ENCODE results near the gene LUC7L. TPM values are rescaled to one million over a fixed set of nuclear protein-coding genes. Genes with fewer than 3 reads are reported as not detected.

LUC7L gene
- polyA plus RNA-seq, 2 of the 4 experiments (the other 2 are of a cell fraction): 51.6 to 67.6 TPM

- Histone ChIP-seq H3K4me3 (no peak overlapping the region), H3K27ac (no peak overlapping the region), H3K4me1 (no peaks in the 10 kb centered on the region), H3K9me3 (no peaks in the 10 kb centered on the region), H3K4me2 (no peak overlapping the region)
- WGBS (ENCODE audit: missing lambda C conversion rate): 77% methylated on average over 4 of the region's 4 CpGs
- ChIA-PET POLR2A (interaction anchor here (0.9 kb wide), 1 partner anchor 8 kb away, joined by 3 read pairs; no protein-coding TSS in a partner anchor), CTCF (interaction anchor here (1.7 kb wide), 1 partner anchor 63 kb away, joined by 4 read pairs; the partner anchor contains the start of gene HBQ1)
- no peak for FAIRE-seq
- DNase-seq (ENCODE audit: low read depth in 1 of 2, low spot score in 1 of 2): no peak
- ATAC-seq: no peak
- TF ChIP-seq ZFP36 (IDR thresholded peaks at IDR 0.05; ENCODE audit: borderline replicate concordance, partially characterized antibody) (no peak), FOXS1 (CRISPR knock-in tag; IDR thresholded peaks at IDR 0.05) (no peak), MAZ (IDR thresholded peaks at IDR 0.05; ENCODE audit: borderline replicate concordance, low read depth, low read length) (no peak), HMGXB4 (CRISPR knock-in tag; IDR thresholded peaks at IDR 0.05; ENCODE audit: borderline replicate concordance) (no peak), CHD2 (IDR thresholded peaks at IDR 0.05; ENCODE audit: low read length, partially characterized antibody) (no peak), EHF (CRISPR knock-in tag; IDR thresholded peaks at IDR 0.05) (no peak), TFCP2L1 (CRISPR knock-in tag; IDR thresholded peaks at IDR 0.05) (no peak), ZSCAN20 (CRISPR knock-in tag; IDR thresholded peaks at IDR 0.05) (no peak), POLR2A (IDR thresholded peaks at IDR 0.05; ENCODE audit: low read length) (no peak), TP53 (CRISPR knock-in tag; IDR thresholded peaks at IDR 0.05) (no peak), REST (IDR thresholded peaks at IDR 0.05) (no peak), MYC (IDR thresholded peaks at IDR 0.05; ENCODE audit: borderline replicate concordance, low read length) (no peak), KDM1A (IDR thresholded peaks at IDR 0.05; ENCODE audit: low read depth) (no peak), GATA3 (IDR thresholded peaks at IDR 0.05; ENCODE audit: borderline replicate concordance) (no peak), KDM5A (IDR thresholded peaks at IDR 0.05) (no peak)
Measured at GRCh38 chr16:243348-243747, 14.1 kb upstream of the LUC7L start.

DNA sequence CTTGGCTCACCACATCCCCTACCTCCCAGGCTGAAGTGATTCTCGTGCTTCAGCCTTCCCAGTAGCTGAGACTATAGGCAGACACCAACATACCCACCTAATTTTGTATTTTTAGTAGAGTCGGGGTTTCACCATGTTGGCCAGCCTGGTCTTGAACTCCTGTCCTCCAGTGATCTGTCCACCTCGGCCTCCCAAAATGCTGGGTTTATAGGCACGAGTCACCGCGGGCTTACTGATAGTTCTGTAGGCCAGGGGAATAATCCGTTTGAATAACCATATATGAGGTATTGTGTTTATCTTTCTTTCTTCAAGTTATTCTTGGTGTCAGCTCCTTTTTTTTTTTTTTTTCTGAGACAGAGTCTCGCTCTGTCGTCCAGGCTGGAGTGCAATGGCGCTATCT is 13.0 kb upstream of the LUC7L start:
- ChIA-PET CTCF (no interaction called here), POLR2A (no interaction called here)
- WGBS (ENCODE audit: missing lambda C conversion rate): 90% methylated on average over 10 of the region's 10 CpGs
- no peak for FAIRE-seq
- Histone ChIP-seq H3K9me3 (no peaks in the 10 kb centered on the region), H3K4me2 (no peak overlapping the region), H3K4me3 (no peak overlapping the region), H3K27ac (no peak overlapping the region), H3K4me1 (no peaks in the 10 kb centered on the region)
- DNase-seq (ENCODE audit: low read depth in 1 of 2, low spot score in 1 of 2): no peak
- no peak for ATAC-seq
- no peak for TF ChIP-seq MAFK (IDR thresholded peaks at IDR 0.05; ENCODE audit: partially characterized antibody)
- no peak for TF ChIP-seq TP53 (CRISPR knock-in tag; IDR thresholded peaks at IDR 0.05)
- no peak for TF ChIP-seq ESRRA (IDR thresholded peaks at IDR 0.05; ENCODE audit: borderline replicate concordance, low read length)
- no peak for TF ChIP-seq MAX (IDR thresholded peaks at IDR 0.05)
- TF ChIP-seq, protein P1, sequence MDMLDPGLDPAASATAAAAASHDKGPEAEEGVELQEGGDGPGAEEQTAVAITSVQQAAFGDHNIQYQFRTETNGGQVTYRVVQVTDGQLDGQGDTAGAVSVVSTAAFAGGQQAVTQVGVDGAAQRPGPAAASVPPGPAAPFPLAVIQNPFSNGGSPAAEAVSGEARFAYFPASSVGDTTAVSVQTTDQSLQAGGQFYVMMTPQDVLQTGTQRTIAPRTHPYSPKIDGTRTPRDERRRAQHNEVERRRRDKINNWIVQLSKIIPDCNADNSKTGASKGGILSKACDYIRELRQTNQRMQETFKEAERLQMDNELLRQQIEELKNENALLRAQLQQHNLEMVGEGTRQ (IDR thresholded peaks at IDR 0.05): no peak
- no peak for TF ChIP-seq RAD21 (conservative IDR thresholded peaks at IDR 0.05 in 1 of 2, IDR thresholded peaks at IDR 0.05 in 1 of 2)
- TF ChIP-seq HOXB13 (CRISPR knock-in tag; IDR thresholded peaks at IDR 0.05; ENCODE audit: low read depth): no peak
- TF ChIP-seq POLR2AphosphoS2 (conservative IDR thresholded peaks at IDR 0.05; ENCODE audit: low read length): no peak
- TF ChIP-seq JUN (IDR thresholded peaks at IDR 0.05): no peak
- no peak for TF ChIP-seq ZSCAN20 (CRISPR knock-in tag; IDR thresholded peaks at IDR 0.05)
- TF ChIP-seq FOSL2 (IDR thresholded peaks at IDR 0.05): no peak
- no peak for TF ChIP-seq FOSL2 (CRISPR knock-in tag; IDR thresholded peaks at IDR 0.05)
- TF ChIP-seq, protein P2, sequence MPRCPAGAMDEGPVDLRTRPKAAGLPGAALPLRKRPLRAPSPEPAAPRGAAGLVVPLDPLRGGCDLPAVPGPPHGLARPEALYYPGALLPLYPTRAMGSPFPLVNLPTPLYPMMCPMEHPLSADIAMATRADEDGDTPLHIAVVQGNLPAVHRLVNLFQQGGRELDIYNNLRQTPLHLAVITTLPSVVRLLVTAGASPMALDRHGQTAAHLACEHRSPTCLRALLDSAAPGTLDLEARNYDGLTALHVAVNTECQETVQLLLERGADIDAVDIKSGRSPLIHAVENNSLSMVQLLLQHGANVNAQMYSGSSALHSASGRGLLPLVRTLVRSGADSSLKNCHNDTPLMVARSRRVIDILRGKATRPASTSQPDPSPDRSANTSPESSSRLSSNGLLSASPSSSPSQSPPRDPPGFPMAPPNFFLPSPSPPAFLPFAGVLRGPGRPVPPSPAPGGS (IDR thresholded peaks at IDR 0.05): no peak
- TF ChIP-seq BHLHE40 (IDR thresholded peaks at IDR 0.05; ENCODE audit: low read depth, low read length): no peak
- no peak for TF ChIP-seq POLR2A (IDR thresholded peaks at IDR 0.05; ENCODE audit: low read length)
- TF ChIP-seq, protein P3, sequence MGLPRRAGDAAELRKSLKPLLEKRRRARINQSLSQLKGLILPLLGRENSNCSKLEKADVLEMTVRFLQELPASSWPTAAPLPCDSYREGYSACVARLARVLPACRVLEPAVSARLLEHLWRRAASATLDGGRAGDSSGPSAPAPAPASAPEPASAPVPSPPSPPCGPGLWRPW (IDR thresholded peaks at IDR 0.05): no peak
- no peak for TF ChIP-seq KDM5A (IDR thresholded peaks at IDR 0.05)
- no peak for TF ChIP-seq RFX5 (IDR thresholded peaks at IDR 0.05)
- no peak for TF ChIP-seq ZC3H11A (IDR thresholded peaks at IDR 0.05)
